Neural progenitor cell (in vitro differentiated cells): ENCODE data around the gene BRSK2. TPM values are rescaled to one million over a fixed set of nuclear protein-coding genes. Genes with fewer than 3 reads are reported as not detected.

ENCODE experiments used
- DNase-seq: peaks from one replicate; pipeline ENCODE4 v3.0.0-alpha.2; 2016; ENCODE audit warnings: low spot score
- H2AFZ ChIP-seq: fragments of 200-600 bp; sonication (generic); replicated peaks from 2 replicates; pipeline ENCODE4 v1.6.1; 2016; ENCODE audit warnings: antibody characterized with exemption
- H3F3A ChIP-seq: fragments of 200-600 bp; sonication (generic); 2 replicates; pipeline ENCODE4 v1.6.1; 2016; ENCODE audit warnings: antibody characterized with exemption, low read depth
- H3K27ac ChIP-seq: fragments of 200-600 bp; sonication (generic); 2 replicates; pipeline ENCODE4 v1.5.1; 2016; ENCODE audit warnings: mild to moderate bottlenecking
- H3K27me3 ChIP-seq: fragments of 200-600 bp; sonication (generic); 2 replicates; pipeline ENCODE4 v1.6.1; 2016; ENCODE audit warnings: mild to moderate bottlenecking, moderate library complexity
- H3K36me3 ChIP-seq: fragments of 200-600 bp; sonication (generic); 2 replicates; pipeline ENCODE4 v1.5.1; 2016
- H3K4me1 ChIP-seq: fragments of 200-600 bp; sonication (generic); 2 replicates; pipeline ENCODE4 v1.6.1; 2016; ENCODE audit warnings: mixed run types
- H3K4me2 ChIP-seq: fragments of 200-600 bp; sonication (generic); 2 replicates; pipeline ENCODE4 v1.6.1; 2016
- H3K4me3 ChIP-seq: fragments of 200-600 bp; sonication (generic); 2 replicates; pipeline ENCODE4 v1.5.1; 2016
- H3K79me2 ChIP-seq: fragments of 200-600 bp; sonication (generic); 2 replicates; pipeline ENCODE4 v1.6.1; 2016; ENCODE audit warnings: low read depth
- H3K9ac ChIP-seq: fragments of 200-600 bp; sonication (generic); 2 replicates; pipeline ENCODE4 v1.6.1; 2016
- H3K9me3 ChIP-seq: fragments of 200-600 bp; sonication (generic); 2 replicates; pipeline ENCODE4 v1.5.1; 2016; ENCODE audit warnings: low read depth
- H4K20me1 ChIP-seq: fragments of 200-600 bp; sonication (generic); 2 replicates; pipeline ENCODE4 v1.6.1; 2016; ENCODE audit warnings: low read depth
- H3K27ac Mint-ChIP-seq: 3 replicates; pipeline ENCODE4 v1.8.0; 2021; ENCODE audit warnings: mixed read lengths
- H3K27me3 Mint-ChIP-seq: 2 replicates; pipeline ENCODE4 v1.8.0; 2022; ENCODE audit warnings: low read depth, mild to moderate bottlenecking, inconsistent platforms, moderate library complexity, mixed read lengths; ENCODE audit not compliant: insufficient read depth
- H3K36me3 Mint-ChIP-seq: 3 replicates; pipeline ENCODE4 v1.8.0; 2021; ENCODE audit warnings: mixed read lengths
- H3K4me1 Mint-ChIP-seq: 3 replicates; pipeline ENCODE4 v1.8.0; 2021; ENCODE audit warnings: mixed read lengths
- H3K4me3 Mint-ChIP-seq: 3 replicates; pipeline ENCODE4 v1.8.0; 2021; ENCODE audit warnings: mild to moderate bottlenecking, moderate library complexity, mixed read lengths
- H3K9me3 Mint-ChIP-seq: 3 replicates; pipeline ENCODE4 v1.8.0; 2020; ENCODE audit warnings: mixed read lengths
- EZH2 ChIP-seq: fragments of 200-600 bp; sonication (generic); IDR thresholded peaks from 2 replicates; pipeline ENCODE4 v1.6.1; 2017; ENCODE audit warnings: antibody characterized with exemption, mild to moderate bottlenecking, moderate library complexity
- EZH2phosphoT487 ChIP-seq: fragments of 200-600 bp; sonication (generic); IDR thresholded peaks from 2 replicates; pipeline ENCODE4 v1.6.1; 2017; ENCODE audit warnings: antibody characterized with exemption
- total RNA-seq: library from RNA; depleted of rRNA; stranded (reverse); fragments of >200 nt; gene quantifications from 2 replicates; pipeline ENCODE4 v1.2.3, GENCODE V29; 2015; ENCODE audit warnings: low replicate concordance
- TF ChIP-seq, protein P1 (sequence below): fragments of 200-600 bp; sonication (generic); IDR thresholded peaks from 2 replicates; pipeline ENCODE4 v1.5.1; 2017; ENCODE audit warnings: antibody characterized with exemption, mild to moderate bottlenecking

The BRSK2 gene
- total RNA-seq, 1 donor from 2014 or later, result 8.2 TPM

DNA sequence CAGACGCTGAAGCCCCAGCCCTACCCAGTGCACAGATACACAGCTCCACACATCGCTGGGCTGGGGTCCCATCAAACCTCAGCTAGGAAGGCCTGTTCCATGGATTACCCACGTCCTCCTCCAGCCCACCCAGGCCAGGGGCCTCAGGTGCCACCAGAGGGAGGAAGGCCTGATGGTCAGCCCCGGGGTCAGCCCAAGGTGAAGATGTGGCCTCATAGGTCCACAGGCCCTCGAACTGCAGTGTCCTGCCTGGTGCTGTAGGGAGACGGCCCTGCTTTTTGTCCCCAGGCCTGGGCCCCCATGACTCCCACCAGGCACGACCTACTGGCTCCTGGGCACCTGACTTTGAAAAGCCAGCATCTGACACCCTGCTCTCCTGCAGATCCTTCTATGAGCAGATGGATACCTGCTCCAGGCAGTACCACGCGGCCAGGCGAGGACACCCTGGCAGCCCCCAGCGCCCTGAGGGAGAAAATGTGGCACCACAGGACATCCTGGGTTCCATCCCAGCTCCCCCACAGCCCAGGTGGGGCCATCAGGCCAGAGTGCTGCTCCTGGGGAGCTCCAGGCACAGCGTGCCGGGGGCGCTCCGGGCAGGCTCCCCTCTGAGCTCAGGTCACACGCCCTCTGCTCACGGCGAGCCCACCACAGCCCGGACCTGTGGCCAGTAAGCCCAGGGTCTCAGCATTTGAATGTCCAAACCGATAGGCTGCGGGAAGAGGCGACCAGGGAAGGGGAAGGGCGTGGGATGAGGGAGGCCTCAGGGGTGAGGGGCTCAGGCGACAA lies 112.6 kb downstream of the BRSK2 start:
- peaks cover 37% of the 10 kb centered on the region for H4K20me1 ChIP-seq
- no peaks in the 10 kb centered on the region for H3K9me3 Mint-ChIP-seq

DNA sequence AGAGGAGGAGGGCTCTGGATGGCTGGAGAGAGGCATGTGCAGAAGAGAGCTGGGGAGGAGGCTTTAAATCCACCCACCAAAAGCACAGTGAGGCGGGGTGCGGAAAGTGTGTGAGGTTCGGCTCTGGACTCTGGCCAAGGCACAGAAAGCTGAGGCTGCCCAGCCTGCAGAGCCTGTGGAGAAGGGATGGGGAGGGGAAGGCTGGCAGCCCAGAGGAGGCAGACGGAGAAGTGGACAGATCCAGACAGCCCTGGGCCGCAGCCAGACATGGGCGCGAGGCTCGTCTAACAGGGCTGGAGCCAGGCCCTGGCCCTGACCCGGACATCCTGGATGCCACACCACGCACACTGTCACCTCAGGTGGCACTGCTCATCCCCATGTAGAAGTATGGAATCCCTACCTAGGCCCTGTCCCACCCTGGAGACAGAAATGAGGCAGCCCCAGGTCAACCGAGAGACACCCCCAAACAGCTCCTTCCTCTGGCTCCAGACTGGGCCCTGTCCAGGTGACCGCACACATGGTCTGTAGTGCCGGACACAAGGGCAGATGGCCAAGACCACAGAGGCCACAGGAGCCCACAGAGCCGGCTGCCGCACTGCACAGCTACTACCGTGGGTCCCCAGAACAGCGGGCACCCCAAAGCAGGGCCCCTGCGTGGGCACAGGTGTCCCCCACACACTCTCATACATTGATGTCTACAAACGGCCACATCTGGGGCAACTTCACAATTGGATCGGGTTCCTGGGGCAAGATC lies 113.4 kb downstream of the BRSK2 start:
- H3F3A ChIP-seq, result no peaks in the 10 kb centered on the region
- no peak overlapping the region for H3K4me2 ChIP-seq
- no peak overlapping the region for H3K9ac ChIP-seq
- H3K27me3 Mint-ChIP-seq, result peaks cover 7% of the 10 kb centered on the region
- H3K4me1 ChIP-seq, result peaks cover 13% of the 10 kb centered on the region
- no peak overlapping the region for H2AFZ ChIP-seq
- peaks cover 14% of the 10 kb centered on the region for H3K4me1 Mint-ChIP-seq
- peaks cover 41% of the 10 kb centered on the region for H4K20me1 ChIP-seq
- no peaks in the 10 kb centered on the region for H3K36me3 ChIP-seq
- no peak overlapping the region for H3K4me3 ChIP-seq
- TF ChIP-seq EZH2phosphoT487 (no peak), EZH2 (no peak)
- TF ChIP-seq, protein P1, sequence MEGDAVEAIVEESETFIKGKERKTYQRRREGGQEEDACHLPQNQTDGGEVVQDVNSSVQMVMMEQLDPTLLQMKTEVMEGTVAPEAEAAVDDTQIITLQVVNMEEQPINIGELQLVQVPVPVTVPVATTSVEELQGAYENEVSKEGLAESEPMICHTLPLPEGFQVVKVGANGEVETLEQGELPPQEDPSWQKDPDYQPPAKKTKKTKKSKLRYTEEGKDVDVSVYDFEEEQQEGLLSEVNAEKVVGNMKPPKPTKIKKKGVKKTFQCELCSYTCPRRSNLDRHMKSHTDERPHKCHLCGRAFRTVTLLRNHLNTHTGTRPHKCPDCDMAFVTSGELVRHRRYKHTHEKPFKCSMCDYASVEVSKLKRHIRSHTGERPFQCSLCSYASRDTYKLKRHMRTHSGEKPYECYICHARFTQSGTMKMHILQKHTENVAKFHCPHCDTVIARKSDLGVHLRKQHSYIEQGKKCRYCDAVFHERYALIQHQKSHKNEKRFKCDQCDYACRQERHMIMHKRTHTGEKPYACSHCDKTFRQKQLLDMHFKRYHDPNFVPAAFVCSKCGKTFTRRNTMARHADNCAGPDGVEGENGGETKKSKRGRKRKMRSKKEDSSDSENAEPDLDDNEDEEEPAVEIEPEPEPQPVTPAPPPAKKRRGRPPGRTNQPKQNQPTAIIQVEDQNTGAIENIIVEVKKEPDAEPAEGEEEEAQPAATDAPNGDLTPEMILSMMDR, result no peak
- no peak overlapping the region for H3K4me3 Mint-ChIP-seq
- H3K36me3 Mint-ChIP-seq, result peaks cover 6% of the 10 kb centered on the region
- H3K9me3 ChIP-seq, result no peaks in the 10 kb centered on the region
- H3K27me3 ChIP-seq, result no peaks in the 10 kb centered on the region
- H3K27ac Mint-ChIP-seq, result peak overlapping the region; percentile 74
- peaks cover 20% of the 10 kb centered on the region for H3K79me2 ChIP-seq
- no peak overlapping the region for H3K27ac ChIP-seq
- H3K9me3 Mint-ChIP-seq, result no peaks in the 10 kb centered on the region
- no peak for DNase-seq

More for the DNA sequence above, 112.6 kb downstream of the BRSK2 start:
- H3K4me2 ChIP-seq, result no peak overlapping the region
- no peaks in the 10 kb centered on the region for H3F3A ChIP-seq
- H3K27ac Mint-ChIP-seq, result no peak overlapping the region
- H3K9me3 ChIP-seq, result no peaks in the 10 kb centered on the region
- peaks cover 8% of the 10 kb centered on the region for H3K27me3 Mint-ChIP-seq
- peaks cover 6% of the 10 kb centered on the region for H3K36me3 Mint-ChIP-seq
- H2AFZ ChIP-seq, result no peak overlapping the region
- H3K4me1 Mint-ChIP-seq, result peaks cover 11% of the 10 kb centered on the region
- H3K4me1 ChIP-seq, result peaks cover 10% of the 10 kb centered on the region
- no peak overlapping the region for H3K9ac ChIP-seq
- no peaks in the 10 kb centered on the region for H3K27me3 ChIP-seq
- H3K27ac ChIP-seq, result no peak overlapping the region
- DNase-seq, result peak; percentile 44
- H3K4me3 ChIP-seq, result no peak overlapping the region
- H3K4me3 Mint-ChIP-seq, result no peak overlapping the region
- no peaks in the 10 kb centered on the region for H3K36me3 ChIP-seq
- peaks cover 20% of the 10 kb centered on the region for H3K79me2 ChIP-seq
- TF ChIP-seq EZH2phosphoT487, result no peak
- no peak for TF ChIP-seq EZH2
- TF ChIP-seq, protein P1, result no peak

DNA sequence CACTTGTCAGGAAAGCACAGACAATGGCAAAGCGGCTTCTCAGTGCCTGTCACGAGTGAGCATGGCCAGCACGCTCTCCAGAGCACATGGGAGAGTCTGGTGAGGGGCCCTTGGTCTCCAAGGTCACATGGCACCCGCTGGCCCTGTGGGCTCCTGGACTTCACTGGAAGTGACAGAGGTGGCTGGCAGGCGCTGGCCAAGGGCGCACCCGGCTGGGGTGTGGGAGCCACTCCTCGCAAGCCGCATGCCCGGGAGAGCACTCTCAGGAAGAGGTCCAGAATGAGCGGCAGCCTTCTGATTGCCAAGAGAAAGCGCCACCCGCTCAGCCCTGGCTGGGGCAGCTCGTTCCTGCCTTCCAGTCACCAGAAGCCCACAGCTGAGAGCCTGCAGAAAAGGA lies 114.0 kb downstream of the BRSK2 start:
- H3K4me3 ChIP-seq, result no peak overlapping the region
- no peaks in the 10 kb centered on the region for H3K36me3 ChIP-seq
- H3K4me1 ChIP-seq, result peaks cover 13% of the 10 kb centered on the region
- no peak for DNase-seq
- Mint-ChIP-seq H3K27ac (no peak overlapping the region), H3K4me1 (peaks cover 14% of the 10 kb centered on the region), H3K9me3 (no peaks in the 10 kb centered on the region), H3K4me3 (no peak overlapping the region), H3K36me3 (peaks cover 6% of the 10 kb centered on the region), H3K27me3 (peaks cover 6% of the 10 kb centered on the region)
- H2AFZ ChIP-seq, result no peak overlapping the region
- no peak overlapping the region for H3K4me2 ChIP-seq
- H3K9me3 ChIP-seq, result no peaks in the 10 kb centered on the region
- peaks cover 46% of the 10 kb centered on the region for H4K20me1 ChIP-seq
- no peaks in the 10 kb centered on the region for H3K27me3 ChIP-seq
- H3K9ac ChIP-seq, result no peak overlapping the region
- peaks cover 20% of the 10 kb centered on the region for H3K79me2 ChIP-seq
- TF ChIP-seq, protein P1, result no peak
- TF ChIP-seq EZH2phosphoT487, result no peak
- no peak for TF ChIP-seq EZH2
- no peak overlapping the region for H3K27ac ChIP-seq
- H3F3A ChIP-seq, result no peaks in the 10 kb centered on the region
